Midbrain (tissue), 1 donor: ENCODE measurements around the gene SCAPER.

Experiments
- DNase-seq: peaks from one replicate; lab custom pipeline; 2025; lab: John Stamatoyannopoulos, UW

SCAPER gene

GRCh38 chr15:76339305-76340197 is 565.6 kb downstream of the SCAPER start:
- no peak for DNase-seq

GRCh38 chr15:76338486-76339304 is 566.4 kb downstream of the SCAPER start:
- no peak for DNase-seq

- no peak for DNase-seq
Measured at GRCh38 chr15:76337696-76338485, 567.2 kb downstream of the SCAPER start.

- no peak for DNase-seq
Measured at GRCh38 chr15:76337059-76337695, 568.0 kb downstream of the SCAPER start.

GRCh38 chr15:76336254-76337058 is 568.7 kb downstream of the SCAPER start, which contains the start of gene ISL2:
TSS of gene ISL2 (plus strand) at chr15:76336773. CDS start at chr15:76336884, 111 bp downstream.
- DNase-seq: peak; percentile 55

GRCh38 chr15:76335307-76336253 is 569.6 kb downstream of the SCAPER start:
- no peak for DNase-seq

- DNase-seq: no peak
Measured at GRCh38 chr15:76334438-76335306, 570.5 kb downstream of the SCAPER start.

- DNase-seq: no peak
Measured at GRCh38 chr15:76333720-76334437, 571.3 kb downstream of the SCAPER start.

- DNase-seq: no peak
Measured at GRCh38 chr15:76333309-76333708, 571.8 kb downstream of the SCAPER start.

GRCh38 chr15:76332796-76333195 is 572.3 kb downstream of the SCAPER start:
- no peak for DNase-seq

GRCh38 chr15:76330080-76330680 is 575.0 kb downstream of the SCAPER start:
- DNase-seq: peak; percentile 8

GRCh38 chr15:76328958-76329357 is 576.2 kb downstream of the SCAPER start:
- no peak for DNase-seq

- no peak for DNase-seq
Measured at GRCh38 chr15:76328106-76328696, 576.9 kb downstream of the SCAPER start.

- no peak for DNase-seq
Measured at GRCh38 chr15:76327191-76328105, 577.7 kb downstream of the SCAPER start.

GRCh38 chr15:76325704-76326103 is 579.4 kb downstream of the SCAPER start:
- no peak for DNase-seq

GRCh38 chr15:76324066-76324465 is 581.1 kb downstream of the SCAPER start:
- no peak for DNase-seq
